K562 (cell line): ENCODE results near the gene DAPK1. TPM values are rescaled to one million over a fixed set of nuclear protein-coding genes. Genes with fewer than 3 reads are reported as not detected.

Source experiments
- ATAC-seq: fragments of 200-7000 bp; cut with Tn5 transposase; 3 replicates; pipeline ENCODE4 v1.9.1; 2020; ENCODE audit warnings: moderate library complexity
- BruUV-seq: library from RNA; stranded (reverse); fragments of 400-500 nt; replicated peaks from 2 replicates; lab custom pipeline; 2021; lab: Mats Ljungman, UMichigan
- CTCF ChIA-PET: fragments of 300-600 bp; formaldehyde crosslinking; extraction: SDS; loops from one replicate; lab custom pipeline; 2021; ENCODE audit warnings: low intra/inter-chr PET ratio; lab: Yijun Ruan, JAX
- POLR2A ChIA-PET: fragments of 300-600, 350-650 bp; sonication (Branson Sonifier 250); formaldehyde crosslinking; extraction: SDS; loops from one replicate; lab custom pipeline; 2021; ENCODE audit warnings: antibody characterized with exemption, inconsistent platforms; lab: Yijun Ruan, JAX
- DNase-seq, 4 experiments: peaks; one replicate each; pipeline versions ENCODE4 v3.0.0 to v3.0.0-alpha.2; 2011 to 2018; ENCODE audit warnings: low spot score in 3 of 4, mixed read lengths in 3 of 4; ENCODE audit errors: extremely low read depth in 1 of 4
- FAIRE-seq: peaks from 2 replicates; lab custom pipeline; 2011; peaks lifted over from hg19 to GRCh38; lab: Jason Lieb, UNC
- H2AFZ ChIP-seq: 2 replicates; pipeline ENCODE4 v1.6.0; 2011; ENCODE audit warnings: low read depth, low read length, control low read depth, inconsistent platforms
- H3K27ac ChIP-seq: fragments of 200-600 bp; 3 replicates; pipeline ENCODE4 v1.8.0; 2011; ENCODE audit warnings: low read depth, mild to moderate bottlenecking, control low read depth, inconsistent platforms, low read length, moderate library complexity, mixed read lengths; ENCODE audit errors: extremely low read depth
- H3K27me3 ChIP-seq, 2 experiments: fragments of 300-600 bp in 1 of 2; 2 replicates in 1 of 2; 3 replicates in 1 of 2; pipeline versions ENCODE4 v1.6.0 to v1.8.0; 2011; ENCODE audit warnings: inconsistent platforms in 2 of 2, low read length in 2 of 2, mild to moderate bottlenecking in 1 of 2, mixed read lengths in 1 of 2, moderate library complexity in 1 of 2; ENCODE audit not compliant: control insufficient read depth in 2 of 2, insufficient read depth in 2 of 2
- H3K36me3 ChIP-seq: fragments of 300-600 bp; 3 replicates; pipeline ENCODE4 v1.8.0; 2011; ENCODE audit warnings: mild to moderate bottlenecking, low read length, inconsistent platforms; ENCODE audit not compliant: control insufficient read depth, insufficient read depth
- H3K4me1 ChIP-seq, 2 experiments: fragments of 200-600 bp in 1 of 2; replicated peaks in 1 of 2; 2 replicates in 1 of 2; 3 replicates in 1 of 2; pipeline versions ENCODE4 v1.5.1 to v1.8.0; 2011; ENCODE audit warnings: inconsistent platforms in 2 of 2, low read length in 2 of 2, mild to moderate bottlenecking in 1 of 2, mixed read lengths in 1 of 2, moderate library complexity in 1 of 2; ENCODE audit not compliant: control insufficient read depth in 2 of 2, insufficient read depth in 2 of 2
- H3K4me2 ChIP-seq: 2 replicates; pipeline ENCODE4 v1.6.1; 2011; ENCODE audit warnings: low read length, control low read depth, inconsistent platforms, mixed read lengths; ENCODE audit not compliant: insufficient read depth
- H3K4me3 ChIP-seq: fragments of 200-600 bp; sonication (generic), shearing (Covaris generic); 2 replicates; pipeline ENCODE4 v1.5.1; 2016; ENCODE audit warnings: control low read depth, inconsistent platforms
- H3K79me2 ChIP-seq: fragments of 200-600 bp; 3 replicates; pipeline ENCODE4 v1.8.0; 2011; ENCODE audit warnings: low read length, inconsistent platforms; ENCODE audit not compliant: control insufficient read depth, insufficient read depth
- H3K9ac ChIP-seq, 2 experiments: 2 replicates each; pipeline versions ENCODE4 v1.6.0 to v1.6.1; 2011; ENCODE audit warnings: low read depth in 2 of 2, low read length in 2 of 2, control low read depth in 1 of 2, inconsistent platforms in 1 of 2, mild to moderate bottlenecking in 1 of 2, mixed read lengths in 1 of 2; ENCODE audit not compliant: insufficient read depth in 1 of 2
- H3K9me1 ChIP-seq: one replicate; pipeline ENCODE4 v1.6.0; 2011; ENCODE audit warnings: inconsistent platforms, mild to moderate bottlenecking, low read length, moderate library complexity; ENCODE audit not compliant: control insufficient read depth, insufficient read depth
- H3K9me3 ChIP-seq: replicated peaks from 2 replicates; pipeline ENCODE4 v1.5.1; 2011; ENCODE audit warnings: low read depth, low read length, inconsistent platforms; ENCODE audit not compliant: control insufficient read depth, insufficient read depth
- H4K20me1 ChIP-seq: replicated peaks from 2 replicates; pipeline ENCODE4 v1.6.1; 2011; ENCODE audit warnings: low read length, inconsistent platforms, mixed read lengths; ENCODE audit not compliant: control insufficient read depth, insufficient read depth
- BRCA1 ChIP-seq, 2 experiments: fragments of 450-650 bp in 1 of 2; sonication (generic) in 1 of 2; formaldehyde crosslinking in 1 of 2; IDR thresholded peaks; 2 replicates each; pipeline versions ENCODE4 v1.5.0 to v1.6.1; 2017 to 2020; ENCODE audit warnings: mild to moderate bottlenecking in 1 of 2, missing genetic modification reagents in 1 of 2
- PURB ChIP-seq: sonication (generic); formaldehyde crosslinking; IDR thresholded peaks from 2 replicates; pipeline ENCODE4 v1.9.0; 2021; ENCODE audit warnings: low read depth, mild to moderate bottlenecking, missing genetic modification reagents
- STAT5A ChIP-seq: IDR thresholded peaks from 2 replicates; pipeline ENCODE4 v1.6.1; 2012; ENCODE audit warnings: low read length, inconsistent platforms, borderline replicate concordance
- ZFP1 ChIP-seq: fragments of 450-650 bp; formaldehyde crosslinking; IDR thresholded peaks from 2 replicates; pipeline ENCODE4 v1.4.0; 2020; ENCODE audit warnings: mild to moderate bottlenecking, mixed read lengths
- WGBS: fragments of 100-300 bp; shearing (Covaris generic); methylation state at CpG from one replicate; pipeline ENCODE4 v1.1.6; 2016; ENCODE audit warnings: low coverage, mixed read lengths; ENCODE audit not compliant: insufficient coverage; ENCODE audit errors: missing lambda C conversion rate; 5-methylcytosine and 5-hydroxymethylcytosine counted together
- in situ Hi-C: fragments of 300-500 bp; cut with MboI; formaldehyde crosslinking; loops from 4 replicates; pipeline ENCODE4 v1.15.0; 2018; ENCODE audit warnings: inconsistent platforms, mixed read lengths
- intact Hi-C: fragments of 100-400 bp; cut with micrococcal nuclease; formaldehyde crosslinking; loops from 2 replicates; pipeline ENCODE4 v1.14.2; 2022
- polyA plus RNA-seq, 8 experiments: library from polyadenylated mRNA; depleted of rRNA in 4 of 8; stranded (reverse) in 5 of 8; unstranded in 3 of 8; fragments of >200 nt; fragmentation: Nextera tagmentation in 2 of 8; fragmentation: Illumina TruSeq in 1 of 8; extraction: Ambion mirVana in 2 of 8; extraction: Trizol in 1 of 8; gene quantifications; 2 replicates each; pipeline versions ENCODE4 v1.2.1 to v1.2.3, GENCODE V29; 2011 to 2014; ENCODE audit warnings: inconsistent platforms in 1 of 8, missing spikeins in 1 of 8
- total RNA-seq, 7 experiments: library from RNA; depleted of rRNA in 6 of 7; stranded (reverse); fragments of >200 nt in 6 of 7; fragmentation: Illumina TruSeq in 2 of 7; extraction: Trizol in 2 of 7; gene quantifications; 2 replicates each; pipeline versions ENCODE4 v1.2.1 to v1.2.3, GENCODE V29; 2011 to 2021; ENCODE audit warnings: low replicate concordance in 1 of 7
- TF ChIP-seq, protein P1 (sequence below): fragments of 450-650 bp; IDR thresholded peaks from 2 replicates; pipeline ENCODE4 v1.6.1; 2016; ENCODE audit warnings: missing biosample characterization, missing genetic modification characterization

Gene DAPK1
- total and polyA plus RNA-seq, 9 of the 15 experiments (the other 6 are each of a cell fraction or from before 2014, with no cell fraction given): 1.7 to 26.4 (median 15.8) TPM

DNA sequence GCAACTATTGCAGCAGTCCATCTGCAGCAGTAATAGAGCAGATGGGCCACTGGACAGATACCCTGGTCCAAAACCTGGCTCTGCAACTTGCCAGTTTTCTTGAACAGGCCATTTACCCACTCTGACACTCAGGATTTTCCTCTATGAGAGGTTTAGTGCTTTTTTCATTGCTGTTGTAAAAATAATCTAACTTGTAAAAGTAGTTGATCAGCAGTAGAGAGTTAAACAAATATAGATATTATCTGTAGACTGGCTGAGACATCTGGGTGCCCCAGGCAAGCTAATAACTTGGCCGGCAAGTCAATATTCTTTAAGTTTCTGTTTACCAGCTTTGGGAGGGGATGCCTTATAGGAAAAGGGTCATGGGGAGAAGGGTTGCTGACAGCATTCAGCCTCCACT, 4.1 kb downstream of the DAPK1 start:
- no peak overlapping the region for H3K9ac ChIP-seq
- H2AFZ ChIP-seq: no peak overlapping the region
- no peak overlapping the region for H3K27ac ChIP-seq
- in situ Hi-C loops: no loop called here
- H3K4me1 ChIP-seq: peaks cover 25 to 29% of the 10 kb centered on the region in 2 experiments; a peak in 4 of 5 replicates
- WGBS: 25% methylated on average over 1 of the region's 1 CpG
- ATAC-seq (no peak), DNase-seq (no peak), FAIRE-seq (no peak)
- H4K20me1 ChIP-seq: no peaks in the 10 kb centered on the region
- H3K79me2 ChIP-seq: peaks cover 73% of the 10 kb centered on the region
- BruUV-seq: no TSS peak
- no peaks in the 10 kb centered on the region for H3K9me3 ChIP-seq
- no peaks in the 10 kb centered on the region for H3K27me3 ChIP-seq
- peaks cover 48% of the 10 kb centered on the region; the same call in 2 of the 3 replicates for H3K36me3 ChIP-seq
- CTCF ChIA-PET: no interaction called here
- no peak overlapping the region for H3K4me3 ChIP-seq
- TF ChIP-seq ZFP1 (CRISPR knock-in tag): no peak
- no peak for TF ChIP-seq PURB (CRISPR knock-in tag)
- TF ChIP-seq STAT5A: no peak
- TF ChIP-seq BRCA1 (IDR thresholded peaks at IDR 0.05): no peak
- no peak for TF ChIP-seq BRCA1 (CRISPR knock-in tag; IDR thresholded peaks at IDR 0.05)
- TF ChIP-seq, protein P1, sequence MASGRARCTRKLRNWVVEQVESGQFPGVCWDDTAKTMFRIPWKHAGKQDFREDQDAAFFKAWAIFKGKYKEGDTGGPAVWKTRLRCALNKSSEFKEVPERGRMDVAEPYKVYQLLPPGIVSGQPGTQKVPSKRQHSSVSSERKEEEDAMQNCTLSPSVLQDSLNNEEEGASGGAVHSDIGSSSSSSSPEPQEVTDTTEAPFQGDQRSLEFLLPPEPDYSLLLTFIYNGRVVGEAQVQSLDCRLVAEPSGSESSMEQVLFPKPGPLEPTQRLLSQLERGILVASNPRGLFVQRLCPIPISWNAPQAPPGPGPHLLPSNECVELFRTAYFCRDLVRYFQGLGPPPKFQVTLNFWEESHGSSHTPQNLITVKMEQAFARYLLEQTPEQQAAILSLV: no peak
- POLR2A ChIA-PET: interaction anchor here (1.2 kb wide), 1 partner anchor 10 kb away, joined by 6 read pairs; no protein-coding TSS in a partner anchor
- H3K4me2 ChIP-seq: peak overlapping the region; percentile 24; the same call in 1 of the 2 replicates
- no peaks in the 10 kb centered on the region for H3K9me1 ChIP-seq
- intact Hi-C loops: no loop called here
